Measurements from ENCODE around the gene TUBB4A.
A peak's percentile ranks its signal among the peaks of the same experiment; 100 is the strongest.

The TUBB4A gene

DNA sequence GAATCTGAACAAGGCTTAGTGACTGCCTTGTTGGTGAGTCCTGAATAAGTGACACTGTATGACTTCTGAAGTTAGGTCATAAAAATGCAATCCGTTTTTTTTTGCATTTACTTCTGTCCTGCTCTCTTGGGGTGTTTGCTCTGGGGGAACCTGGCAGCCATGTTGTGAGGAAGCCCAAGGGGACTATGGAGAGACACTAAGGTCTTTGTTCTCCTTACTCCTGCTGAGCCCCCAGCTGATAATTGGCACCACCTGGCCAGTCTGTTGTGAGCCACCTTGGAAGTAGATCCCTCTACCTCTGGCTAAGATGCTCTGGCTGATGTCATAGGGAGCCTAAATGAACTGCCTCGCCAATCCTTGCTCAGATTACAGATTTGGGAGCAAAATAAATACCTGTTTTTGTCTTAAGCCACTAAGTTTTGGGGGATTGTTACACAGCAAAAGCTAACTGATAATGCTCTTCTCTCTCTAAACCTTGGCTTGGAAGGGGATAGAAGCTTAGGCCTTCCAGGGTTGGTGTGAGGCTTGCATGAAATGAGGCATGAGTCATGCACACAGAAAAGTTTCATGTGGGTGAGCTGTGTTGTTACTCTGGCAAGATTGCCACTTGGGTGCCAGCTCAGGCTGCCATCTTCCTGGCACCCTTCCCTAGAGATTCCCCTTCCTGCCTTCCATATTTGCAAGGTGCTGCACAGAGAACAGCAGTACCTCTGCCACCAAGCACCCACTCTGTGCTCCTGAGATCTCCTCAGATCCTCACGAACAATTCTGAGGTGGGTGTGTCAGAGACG, 10.1 kb downstream of the TUBB4A start:
- Histone ChIP-seq H3K4me2 (no peak overlapping the region), H3K79me2 (ENCODE audit: insufficient read depth, low read depth) (no peaks in the 10 kb centered on the region), H3K27me3 (ENCODE audit: insufficient read depth, low read depth) (no peaks in the 10 kb centered on the region), H4K20me1 (ENCODE audit: insufficient read depth) (no peaks in the 10 kb centered on the region), H3K27ac (no peak overlapping the region), H3K4me1 (ENCODE audit: low read depth, poor library complexity, severe bottlenecking) (no peaks in the 10 kb centered on the region), H3K36me3 (ENCODE audit: insufficient read depth) (no peaks in the 10 kb centered on the region), H3K4me3 (IDR thresholded peaks at IDR 0.05; ENCODE audit: insufficient read depth, low read depth, low read length) (no peak overlapping the region), H2AFZ (ENCODE audit: low read depth) (no peak overlapping the region), H3K9ac (no peak overlapping the region)
- TF ChIP-seq CTCF (conservative IDR thresholded peaks at IDR 0.05; ENCODE audit: low read depth, low read length): no peak

DNA sequence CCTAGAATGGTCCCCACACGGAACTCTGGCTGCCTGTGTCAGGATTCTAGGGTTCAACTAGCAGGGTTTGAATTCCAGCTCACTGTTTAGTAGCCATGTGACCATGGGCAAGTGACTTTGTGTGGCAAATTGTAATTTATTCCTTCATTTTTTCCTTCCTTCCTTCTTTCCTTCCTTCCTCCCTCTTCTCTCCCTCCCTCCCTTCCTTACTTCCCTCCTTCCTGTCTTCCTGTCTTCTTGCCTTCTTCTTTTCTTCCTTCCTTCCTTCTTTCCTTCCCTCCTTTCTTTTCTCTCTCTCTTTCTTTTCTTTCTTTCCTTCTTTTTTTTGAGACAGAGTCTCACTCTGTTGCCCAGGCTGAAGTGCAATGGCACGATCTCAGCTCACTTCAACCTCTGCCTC, 12.0 kb downstream of the TUBB4A start:
- TF ChIP-seq CTCF (conservative IDR thresholded peaks at IDR 0.05; ENCODE audit: low read depth, low read length): no peak
- no peak overlapping the region for H3K4me2 ChIP-seq
- no peaks in the 10 kb centered on the region for H3K79me2 ChIP-seq (ENCODE audit: insufficient read depth, low read depth)
- no peaks in the 10 kb centered on the region for H3K4me1 ChIP-seq (ENCODE audit: low read depth, poor library complexity, severe bottlenecking)
- H3K9ac ChIP-seq: no peak overlapping the region
- no peak overlapping the region; the same call in 1 of the 2 replicates for H2AFZ ChIP-seq (ENCODE audit: low read depth)
- H3K27me3 ChIP-seq (ENCODE audit: insufficient read depth, low read depth): no peaks in the 10 kb centered on the region
- H4K20me1 ChIP-seq (ENCODE audit: insufficient read depth): no peaks in the 10 kb centered on the region
- H3K36me3 ChIP-seq (ENCODE audit: insufficient read depth): no peaks in the 10 kb centered on the region
- no peak overlapping the region for H3K27ac ChIP-seq
- no peak overlapping the region for H3K4me3 ChIP-seq (IDR thresholded peaks at IDR 0.05; ENCODE audit: insufficient read depth, low read depth, low read length)

- Histone ChIP-seq H3K79me2 (ENCODE audit: insufficient read depth, low read depth) (no peaks in the 10 kb centered on the region), H3K4me3 (IDR thresholded peaks at IDR 0.05; ENCODE audit: insufficient read depth, low read depth, low read length) (no peak overlapping the region), H3K27me3 (ENCODE audit: insufficient read depth, low read depth) (no peaks in the 10 kb centered on the region), H3K27ac (no peak overlapping the region), H2AFZ (ENCODE audit: low read depth) (peak overlapping the region; percentile 3; the same call in 1 of the 2 replicates), H3K4me1 (ENCODE audit: low read depth, poor library complexity, severe bottlenecking) (no peaks in the 10 kb centered on the region), H3K4me2 (0 out of 2 replicates have a peak overlapping the region, but pooled peaks have one; percentile 4), H4K20me1 (ENCODE audit: insufficient read depth) (no peaks in the 10 kb centered on the region), H3K9ac (no peak overlapping the region), H3K36me3 (ENCODE audit: insufficient read depth) (no peaks in the 10 kb centered on the region)
- TF ChIP-seq CTCF (conservative IDR thresholded peaks at IDR 0.05; ENCODE audit: low read depth, low read length): no peak
Measured at GRCh38 chr19:6489278-6490061, 12.6 kb downstream of the TUBB4A start.

DNA sequence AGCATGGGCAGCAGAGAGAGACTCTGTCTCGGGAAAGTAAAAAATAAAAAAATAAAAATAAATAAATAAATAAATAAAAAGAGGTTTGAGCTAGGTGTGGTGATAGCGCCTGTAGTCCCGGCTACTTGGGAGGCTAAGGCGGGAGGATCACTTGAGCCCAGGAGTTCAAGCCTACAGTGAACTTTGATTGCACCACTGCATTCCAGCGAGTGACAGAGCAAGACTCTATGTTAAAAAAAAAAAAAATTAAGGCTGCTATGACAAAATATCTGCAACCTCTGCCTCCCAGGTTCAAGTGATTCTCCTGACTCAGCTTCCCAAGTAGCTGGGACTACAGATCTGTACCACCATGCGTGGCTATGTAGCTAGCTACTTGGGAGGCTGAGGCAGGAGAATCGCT, 17.3 kb downstream of the TUBB4A start:
- Histone ChIP-seq H3K27me3 (ENCODE audit: insufficient read depth, low read depth) (no peaks in the 10 kb centered on the region), H3K79me2 (ENCODE audit: insufficient read depth, low read depth) (no peaks in the 10 kb centered on the region), H3K4me1 (ENCODE audit: low read depth, poor library complexity, severe bottlenecking) (no peaks in the 10 kb centered on the region), H4K20me1 (ENCODE audit: insufficient read depth) (no peaks in the 10 kb centered on the region), H3K4me2 (no peak overlapping the region), H3K4me3 (IDR thresholded peaks at IDR 0.05; ENCODE audit: insufficient read depth, low read depth, low read length) (no peak overlapping the region), H2AFZ (ENCODE audit: low read depth) (no peak overlapping the region), H3K27ac (no peak overlapping the region), H3K36me3 (ENCODE audit: insufficient read depth) (no peaks in the 10 kb centered on the region), H3K9ac (no peak overlapping the region)
- no peak for TF ChIP-seq CTCF (conservative IDR thresholded peaks at IDR 0.05; ENCODE audit: low read depth, low read length)
